T-helper 17 cell (primary cell): Measurements from ENCODE around the gene TUBGCP3. TPM values are rescaled to one million over a fixed set of nuclear protein-coding genes. Genes with fewer than 3 reads are reported as not detected.
A peak's percentile ranks its signal among the peaks of the same experiment; 100 is the strongest.

Source experiments
- ATAC-seq: fragments of 150-1000 bp; cut with Tn5 transposase; 2 replicates; pipeline ENCODE4 v1.10.0; 2021; ENCODE audit warnings: mild to moderate bottlenecking, moderate library complexity
- DNase-seq, 3 donors: peaks; one replicate each; pipeline versions ENCODE4 v3.0.0 to v3.0.0-alpha.2; 2020 to 2021
- H3K9me3 ChIP-seq: one replicate; pipeline ENCODE4 v1.7.0; 2013; ENCODE audit warnings: low read length, mild to moderate bottlenecking; ENCODE audit not compliant: control insufficient read depth, poor library complexity, severe bottlenecking
- H3K27ac Mint-ChIP-seq: one replicate; pipeline ENCODE4 v1.8.0; 2022; ENCODE audit warnings: mild to moderate bottlenecking, moderate library complexity, mixed read lengths
- H3K27me3 Mint-ChIP-seq: one replicate; pipeline ENCODE4 v1.8.0; 2022; ENCODE audit warnings: mixed read lengths
- H3K36me3 Mint-ChIP-seq: one replicate; pipeline ENCODE4 v1.8.0; 2022; ENCODE audit warnings: low read depth, mixed read lengths
- H3K4me1 Mint-ChIP-seq: one replicate; pipeline ENCODE4 v1.8.0; 2022; ENCODE audit warnings: mild to moderate bottlenecking, mixed read lengths
- H3K4me3 Mint-ChIP-seq: one replicate; pipeline ENCODE4 v1.8.0; 2022; ENCODE audit warnings: mild to moderate bottlenecking, moderate library complexity, mixed read lengths
- total RNA-seq, 4 donors: library from RNA in 2 of 4; stranded (reverse) in 2 of 4; gene quantifications; one replicate each; pipeline ENCODE4 v1.2.3 and lab custom pipeline; 2022 to 2026

TUBGCP3 gene
- total RNA-seq, 2 donors from 2014 or later: 34.5 to 35.3 TPM

DNA sequence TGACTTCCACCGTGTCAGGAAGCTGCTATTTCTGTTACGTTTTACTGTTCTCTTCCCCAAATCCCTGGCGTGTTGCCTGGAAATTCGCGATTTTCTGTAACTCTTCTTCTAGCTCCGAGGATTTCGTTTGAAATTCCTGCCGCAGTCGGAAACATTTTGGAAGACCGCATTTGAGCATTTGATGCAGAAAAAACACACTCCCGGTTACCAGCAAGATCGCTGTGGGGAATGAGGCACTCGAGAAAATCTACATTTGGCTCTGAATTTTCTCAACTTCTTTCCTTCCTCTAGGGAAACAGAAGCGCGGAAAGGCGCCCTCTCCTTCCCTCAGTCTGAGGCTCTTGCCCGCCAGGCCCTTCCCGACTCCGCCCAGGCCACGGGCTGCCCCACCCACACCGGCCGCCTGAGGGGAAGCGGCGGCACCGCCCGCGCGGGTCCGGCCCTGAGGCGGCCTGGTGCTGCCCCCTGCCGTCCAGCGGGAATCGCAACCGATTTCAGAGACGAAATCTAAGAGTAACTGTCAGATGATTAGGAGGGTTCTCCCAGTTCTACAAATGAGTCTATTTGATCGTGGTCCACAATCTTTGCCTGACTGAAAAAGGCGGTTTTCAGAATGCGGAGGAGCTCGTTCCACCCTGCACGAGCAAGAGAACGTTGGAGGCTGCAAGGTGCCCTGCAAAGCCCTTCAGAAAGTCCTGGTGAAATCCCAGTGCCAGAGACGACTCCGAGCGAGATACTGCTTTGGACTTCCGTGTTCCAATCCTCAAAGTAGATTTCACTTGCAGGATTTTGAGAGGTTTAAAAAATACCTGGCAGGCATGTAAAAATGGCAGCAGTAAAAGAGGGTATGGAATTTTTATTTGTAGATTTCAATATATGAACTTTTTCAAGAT is 18.4 kb upstream of the TUBGCP3 start:
- no peak overlapping the region for H3K27ac Mint-ChIP-seq
- H3K36me3 Mint-ChIP-seq: no peaks in the 10 kb centered on the region
- ATAC-seq: peak; percentile 100
- no peaks in the 10 kb centered on the region for H3K9me3 ChIP-seq
- peaks cover 5% of the 10 kb centered on the region for H3K4me1 Mint-ChIP-seq
- H3K4me3 Mint-ChIP-seq: peak overlapping the region; percentile 77
- peak; percentile 75 to 79 (median 77) for DNase-seq
- peaks cover 45% of the 10 kb centered on the region for H3K27me3 Mint-ChIP-seq

DNA sequence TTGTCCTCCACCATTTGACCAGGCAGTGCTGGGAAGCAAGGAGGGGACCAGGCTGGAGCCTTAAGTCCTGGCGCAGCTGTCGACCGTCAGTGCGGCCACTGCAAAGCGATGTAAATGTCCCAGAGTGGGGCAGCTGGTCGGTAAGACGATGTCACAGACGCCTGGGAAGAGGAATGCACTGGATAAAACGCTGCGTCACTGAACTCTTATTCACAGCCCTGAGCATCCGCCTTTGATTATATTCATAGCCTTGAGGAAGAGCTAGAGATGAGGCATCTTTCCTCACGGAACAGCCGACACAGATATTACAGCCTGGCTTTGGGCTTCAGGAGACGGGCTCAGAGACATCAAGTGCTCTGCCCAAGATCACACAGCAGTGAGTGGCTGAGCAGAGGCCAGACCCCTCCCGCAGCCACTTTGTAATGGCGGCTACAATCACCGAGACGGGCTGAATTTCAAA is 17.6 kb upstream of the TUBGCP3 start:
- H3K9me3 ChIP-seq: no peaks in the 10 kb centered on the region
- DNase-seq (no peak), ATAC-seq (no peak)
- H3K36me3 Mint-ChIP-seq: no peaks in the 10 kb centered on the region
- H3K27me3 Mint-ChIP-seq: peaks cover 42% of the 10 kb centered on the region
- peak overlapping the region; percentile 77 for H3K4me3 Mint-ChIP-seq
- H3K4me1 Mint-ChIP-seq: peaks cover 5% of the 10 kb centered on the region
- no peak overlapping the region for H3K27ac Mint-ChIP-seq

DNA sequence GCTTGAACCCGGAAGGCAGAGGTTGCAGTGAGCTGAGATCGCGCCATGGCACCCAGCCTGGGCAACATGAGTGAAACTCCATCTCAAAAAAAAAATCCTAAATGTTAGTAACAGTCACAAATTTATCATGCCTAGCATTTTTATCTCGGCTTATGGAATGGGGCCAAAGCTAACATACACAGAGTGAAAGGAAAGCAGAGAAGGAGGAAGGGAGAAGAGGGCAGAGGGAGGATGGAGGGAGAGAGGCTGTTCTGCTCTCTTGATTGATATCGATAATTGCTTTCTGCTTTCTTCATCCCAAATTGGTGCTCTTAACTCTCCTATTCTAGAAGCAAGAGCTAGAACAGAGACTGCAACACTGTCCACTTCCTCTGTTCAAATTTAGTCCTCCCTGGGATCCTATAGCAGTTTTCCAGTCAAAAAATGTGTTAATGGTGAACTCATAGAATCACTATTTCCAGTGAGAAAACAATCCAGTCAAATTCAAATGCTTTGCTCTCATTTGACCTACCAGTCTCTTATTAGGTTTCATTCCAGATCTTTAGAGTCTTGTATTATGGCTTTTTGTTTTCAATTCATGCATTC is 15.8 kb upstream of the TUBGCP3 start:
- peaks cover 3% of the 10 kb centered on the region for H3K4me1 Mint-ChIP-seq
- H3K4me3 Mint-ChIP-seq: no peak overlapping the region
- no peaks in the 10 kb centered on the region for H3K9me3 ChIP-seq
- peaks cover 34% of the 10 kb centered on the region for H3K27me3 Mint-ChIP-seq
- DNase-seq: no peak
- no peak overlapping the region for H3K27ac Mint-ChIP-seq
- H3K36me3 Mint-ChIP-seq: no peaks in the 10 kb centered on the region
- no peak for ATAC-seq

GRCh38 chr13:112602189-112602588 is 14.2 kb upstream of the TUBGCP3 start:
- no peak overlapping the region for H3K4me3 Mint-ChIP-seq
- ATAC-seq: no peak

GRCh38 chr13:112601371-112601770 is 13.4 kb upstream of the TUBGCP3 start:
- no peak for ATAC-seq
- no peak for DNase-seq
- no peaks in the 10 kb centered on the region for H3K36me3 Mint-ChIP-seq
- no peak overlapping the region for H3K27ac Mint-ChIP-seq
- peaks cover under 1% of the 10 kb centered on the region for H3K4me1 Mint-ChIP-seq
- no peak overlapping the region for H3K4me3 Mint-ChIP-seq
- H3K27me3 Mint-ChIP-seq: peaks cover 43% of the 10 kb centered on the region
- no peaks in the 10 kb centered on the region for H3K9me3 ChIP-seq

More at GRCh38 chr13:112602189-112602588, 14.2 kb upstream of the TUBGCP3 start:
- H3K9me3 ChIP-seq: no peaks in the 10 kb centered on the region
- Mint-ChIP-seq H3K4me1 (peaks cover 3% of the 10 kb centered on the region), H3K27me3 (peaks cover 35% of the 10 kb centered on the region), H3K27ac (no peak overlapping the region), H3K36me3 (no peaks in the 10 kb centered on the region)
- no peak for DNase-seq

DNA sequence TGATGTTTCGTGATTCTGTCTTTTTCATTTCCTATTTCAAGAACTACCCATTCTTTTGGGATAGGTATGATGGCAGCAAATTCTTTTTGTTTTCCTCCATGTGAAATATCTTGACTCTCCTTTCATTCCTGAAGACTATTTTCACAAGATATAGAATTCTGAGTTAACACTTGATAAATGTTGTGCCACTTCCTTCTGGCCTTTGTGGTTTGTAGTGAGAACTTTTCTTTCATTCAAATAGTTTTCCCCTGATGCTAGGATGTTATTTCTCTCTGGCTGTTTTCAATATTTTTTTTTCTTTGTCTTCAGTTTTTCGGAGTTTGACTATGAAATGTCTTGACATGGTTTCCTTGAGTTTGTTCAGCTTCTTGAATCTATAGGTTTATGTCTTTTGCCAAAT is 8.3 kb upstream of the TUBGCP3 start:
- no peaks in the 10 kb centered on the region for H3K9me3 ChIP-seq
- Mint-ChIP-seq H3K4me1 (peaks cover 3% of the 10 kb centered on the region), H3K36me3 (peaks cover 2% of the 10 kb centered on the region), H3K27me3 (peaks cover 57% of the 10 kb centered on the region), H3K27ac (no peak overlapping the region), H3K4me3 (no peak overlapping the region)
- DNase-seq (no peak), ATAC-seq (no peak)

GRCh38 chr13:112592647-112593046 is 4.7 kb upstream of the TUBGCP3 start:
- ATAC-seq (no peak), DNase-seq (no peak)
- Mint-ChIP-seq H3K4me1 (peaks cover 14% of the 10 kb centered on the region), H3K27me3 (peaks cover 46% of the 10 kb centered on the region), H3K36me3 (peaks cover 2% of the 10 kb centered on the region), H3K4me3 (no peak overlapping the region), H3K27ac (no peak overlapping the region)
- H3K9me3 ChIP-seq: no peaks in the 10 kb centered on the region

DNA sequence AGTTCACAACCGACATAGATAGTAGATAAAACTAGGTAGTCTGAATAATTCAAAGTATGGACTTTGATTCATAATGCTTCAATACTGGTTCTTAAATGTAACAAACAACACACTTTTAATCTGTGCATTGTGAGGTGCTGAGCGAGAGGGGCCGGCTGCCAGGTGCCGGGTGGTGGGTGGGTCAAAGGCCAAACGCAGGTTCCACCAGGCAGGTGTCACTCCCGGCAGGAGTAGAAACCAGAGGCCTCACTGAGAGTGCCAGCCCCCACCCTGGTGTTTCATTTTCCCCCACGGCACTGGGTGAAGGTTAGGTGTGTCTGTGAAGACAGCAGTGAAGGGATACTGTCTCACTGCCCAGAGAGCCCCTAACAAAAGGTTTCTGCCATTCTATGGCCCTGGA is 4.2 kb upstream of the TUBGCP3 start:
- DNase-seq: no peak
- ATAC-seq: no peak
- H3K4me3 Mint-ChIP-seq: no peak overlapping the region
- peaks cover 2% of the 10 kb centered on the region for H3K36me3 Mint-ChIP-seq
- H3K4me1 Mint-ChIP-seq: peaks cover 16% of the 10 kb centered on the region
- no peak overlapping the region for H3K27ac Mint-ChIP-seq
- peaks cover 41% of the 10 kb centered on the region for H3K27me3 Mint-ChIP-seq
- no peaks in the 10 kb centered on the region for H3K9me3 ChIP-seq

- no peaks in the 10 kb centered on the region for H3K36me3 Mint-ChIP-seq
- DNase-seq (no peak), ATAC-seq (no peak)
- no peaks in the 10 kb centered on the region for H3K9me3 ChIP-seq
- H3K4me3 Mint-ChIP-seq: peak overlapping the region; percentile 94
- peaks cover 29% of the 10 kb centered on the region for H3K4me1 Mint-ChIP-seq
- H3K27me3 Mint-ChIP-seq: peaks cover 14% of the 10 kb centered on the region
- peak overlapping the region; percentile 93 for H3K27ac Mint-ChIP-seq
Measured at GRCh38 chr13:112588490-112589297, 741 bp upstream of the TUBGCP3 start.

- Mint-ChIP-seq H3K27me3 (peaks cover 2% of the 10 kb centered on the region), H3K4me3 (peak overlapping the region; percentile 94)
- peak; percentile 65 for ATAC-seq
Measured at GRCh38 chr13:112587212-112587763, 665 bp downstream of the TUBGCP3 start.

GRCh38 chr13:112586334-112586960 is 1.5 kb downstream of the TUBGCP3 start:
- Mint-ChIP-seq H3K4me3 (peak overlapping the region; percentile 94), H3K4me1 (peaks cover 42% of the 10 kb centered on the region), H3K27me3 (no peaks in the 10 kb centered on the region), H3K36me3 (no peaks in the 10 kb centered on the region), H3K27ac (peak overlapping the region; percentile 93)
- DNase-seq (no peak), ATAC-seq (no peak)
- no peaks in the 10 kb centered on the region for H3K9me3 ChIP-seq

More at GRCh38 chr13:112587212-112587763, 665 bp downstream of the TUBGCP3 start:
- Mint-ChIP-seq H3K27ac (peak overlapping the region; percentile 93), H3K36me3 (no peaks in the 10 kb centered on the region), H3K4me1 (peaks cover 33% of the 10 kb centered on the region)
- peak; percentile 38 to 55 (median 49) for DNase-seq
- no peaks in the 10 kb centered on the region for H3K9me3 ChIP-seq

- H3K27ac Mint-ChIP-seq: no peak overlapping the region
- H3K27me3 Mint-ChIP-seq: no peaks in the 10 kb centered on the region
- H3K36me3 Mint-ChIP-seq: peaks cover under 1% of the 10 kb centered on the region
- no peak for DNase-seq
- peaks cover 51% of the 10 kb centered on the region for H3K4me1 Mint-ChIP-seq
- H3K4me3 Mint-ChIP-seq: no peak overlapping the region
- ATAC-seq: no peak
- H3K9me3 ChIP-seq: no peaks in the 10 kb centered on the region
Measured at GRCh38 chr13:112583592-112584277, 4.2 kb downstream of the TUBGCP3 start.
